Keratinocyte (primary cell): Measurements from ENCODE around the gene AFDN. TPM values are rescaled to one million over a fixed set of nuclear protein-coding genes. Genes with fewer than 3 reads are reported as not detected.

Experiments
- DNase-seq: peaks from one replicate; pipeline ENCODE4 v3.0.0-alpha.2; 2011; ENCODE audit warnings: low read depth, missing footprints, low spot score
- FAIRE-seq: peaks from 2 replicates; lab custom pipeline; 2011; peaks lifted over from hg19 to GRCh38; lab: Jason Lieb, UNC
- H2AFZ ChIP-seq: 2 replicates; pipeline ENCODE4 v1.6.0; 2012; ENCODE audit warnings: low read length, control low read depth, inconsistent platforms; ENCODE audit not compliant: control insufficient read depth
- H3K27ac ChIP-seq: 2 replicates; pipeline ENCODE4 v1.5.1; 2011; ENCODE audit warnings: low read length; ENCODE audit not compliant: control insufficient read depth, insufficient read depth
- H3K27me3 ChIP-seq: 3 replicates; pipeline ENCODE4 v1.6.0; 2011; ENCODE audit warnings: low read length; ENCODE audit not compliant: control insufficient read depth, insufficient read depth; ENCODE audit errors: extremely low read depth
- H3K36me3 ChIP-seq, 2 experiments: 2 replicates in 1 of 2; 3 replicates in 1 of 2; pipeline ENCODE4 v1.5.1; 2011; ENCODE audit warnings: low read length in 2 of 2, mild to moderate bottlenecking in 1 of 2; ENCODE audit not compliant: control insufficient read depth in 2 of 2, insufficient read depth in 2 of 2; ENCODE audit errors: extremely low read depth in 1 of 2
- H3K4me1 ChIP-seq: 3 replicates; pipeline ENCODE4 v1.5.1; 2011; ENCODE audit warnings: low read length; ENCODE audit not compliant: control insufficient read depth, insufficient read depth; ENCODE audit errors: extremely low read depth
- H3K4me2 ChIP-seq: 3 replicates; pipeline ENCODE4 v1.6.0; 2011; ENCODE audit warnings: low read depth, low read length; ENCODE audit not compliant: control insufficient read depth, insufficient read depth; ENCODE audit errors: extremely low read depth
- H3K4me3 ChIP-seq, 3 experiments: fragments of 200-600 bp in 1 of 3; sonication (generic) in 1 of 3; 2 replicates in 2 of 3; 3 replicates in 1 of 3; pipeline ENCODE4 v1.5.1; 2011 to 2016; ENCODE audit warnings: low read length in 3 of 3, mild to moderate bottlenecking in 3 of 3, control low read depth in 2 of 3, inconsistent platforms in 1 of 3, low read depth in 1 of 3, mixed read lengths in 1 of 3, mixed run types in 1 of 3, moderate library complexity in 1 of 3; ENCODE audit not compliant: control insufficient read depth in 2 of 3, insufficient read depth in 2 of 3; ENCODE audit errors: extremely low read depth in 1 of 3
- H3K79me2 ChIP-seq: 2 replicates; pipeline ENCODE4 v1.6.0; 2012; ENCODE audit warnings: low read length; ENCODE audit not compliant: control insufficient read depth, insufficient read depth
- H3K9ac ChIP-seq: 3 replicates; pipeline ENCODE4 v1.6.0; 2011; ENCODE audit warnings: low read length; ENCODE audit not compliant: control insufficient read depth, insufficient read depth; ENCODE audit errors: extremely low read depth
- H3K9me1 ChIP-seq: 3 replicates; pipeline ENCODE4 v1.6.0; 2011; ENCODE audit warnings: low read length; ENCODE audit not compliant: control insufficient read depth, insufficient read depth; ENCODE audit errors: extremely low read depth
- H3K9me3 ChIP-seq: 2 replicates; pipeline ENCODE4 v1.5.1; 2012; ENCODE audit warnings: low read depth, low read length; ENCODE audit not compliant: control insufficient read depth
- H4K20me1 ChIP-seq: 3 replicates; pipeline ENCODE4 v1.6.0; 2011; ENCODE audit warnings: low read length; ENCODE audit not compliant: control insufficient read depth, insufficient read depth; ENCODE audit errors: extremely low read depth
- CTCF ChIP-seq, 3 experiments: IDR thresholded peaks in 1 of 3; conservative IDR thresholded peaks in 1 of 3; optimal IDR thresholded peaks in 1 of 3; 2 replicates in 2 of 3; 3 replicates in 1 of 3; pipeline versions ENCODE3 to v1.5.1; 2011; ENCODE audit warnings: low read length in 3 of 3, mild to moderate bottlenecking in 3 of 3, moderate library complexity in 2 of 3, control low read depth in 1 of 3, inconsistent platforms in 1 of 3; ENCODE audit not compliant: insufficient read depth in 2 of 3; ENCODE audit errors: extremely low read depth in 1 of 3
- EZH2 ChIP-seq: IDR thresholded peaks from one replicate; pipeline ENCODE4 v1.6.1; 2012; ENCODE audit warnings: inconsistent platforms, mild to moderate bottlenecking, low read length, moderate library complexity
- dilution Hi-C: fragments of 300-500 bp; cut with MboI; formaldehyde crosslinking; loops from one replicate; pipeline ENCODE4 v1.7.0; 2020; ENCODE audit warnings: low sequenced_read_pairs; ENCODE audit not compliant: extremely low pct_ligation_motif_present
- polyA plus RNA-seq, 5 experiments: library from polyadenylated mRNA; depleted of rRNA in 3 of 5; stranded (reverse) in 3 of 5; stranded (forward) in 1 of 5; unstranded in 1 of 5; fragments of >200 nt; gene quantifications; 1 replicate in 1 of 5; 2 replicates in 3 of 5; 3 replicates in 1 of 5; pipeline versions ENCODE4 v1.2.1 to v1.2.3, GENCODE V29; 2011 to 2012; ENCODE audit warnings: missing spikeins in 2 of 5, low read depth in 1 of 5, low replicate concordance in 1 of 5

The AFDN gene
- polyA plus RNA-seq, 1 donor (not counting 4 experiments of a cell fraction or from before 2014, with no cell fraction given): 46.5 TPM

- DNase-seq (no peak), FAIRE-seq (no peak)
- H3K4me1 ChIP-seq: no peaks in the 10 kb centered on the region
- no peak overlapping the region for H3K27ac ChIP-seq
- peaks cover 5% of the 10 kb centered on the region for H3K9me3 ChIP-seq
- H3K9ac ChIP-seq: no peak overlapping the region
- no peak for TF ChIP-seq EZH2
- no peaks in the 10 kb centered on the region for H3K36me3 ChIP-seq
- dilution Hi-C loops: no loop called here
- H3K27me3 ChIP-seq: peaks cover 21% of the 10 kb centered on the region
- no peak overlapping the region for H3K4me2 ChIP-seq
- H3K79me2 ChIP-seq: no peaks in the 10 kb centered on the region
- H3K4me3 ChIP-seq: no peak overlapping the region
- no peaks in the 10 kb centered on the region for H4K20me1 ChIP-seq
- no peaks in the 10 kb centered on the region for H3K9me1 ChIP-seq
- no peak overlapping the region for H2AFZ ChIP-seq
Observed at GRCh38 chr6:167993831-167994230, 167.1 kb downstream of the AFDN start.

- Histone ChIP-seq H3K36me3 (no peaks in the 10 kb centered on the region), H3K79me2 (no peaks in the 10 kb centered on the region), H3K4me1 (no peaks in the 10 kb centered on the region), H3K9ac (no peak overlapping the region), H3K27me3 (peaks cover 30% of the 10 kb centered on the region), H4K20me1 (no peaks in the 10 kb centered on the region), H2AFZ (no peak overlapping the region), H3K9me3 (no peaks in the 10 kb centered on the region), H3K4me3 (no peak overlapping the region), H3K9me1 (no peaks in the 10 kb centered on the region), H3K4me2 (no peak overlapping the region), H3K27ac (no peak overlapping the region)
- dilution Hi-C loops: no loop called here
- no peak for DNase-seq
- TF ChIP-seq CTCF (optimal IDR thresholded peaks at IDR 0.05 in 1 of 3, IDR thresholded peaks at IDR 0.05 in 1 of 3, conservative IDR thresholded peaks at IDR 0.05 in 1 of 3; ENCODE audit: extremely low read depth in 1 of 3, insufficient read depth in 2 of 3, low read length in 3 of 3): no peak
- no peak for FAIRE-seq
Observed at GRCh38 chr6:167995302-167995701, 168.6 kb downstream of the AFDN start.

DNA sequence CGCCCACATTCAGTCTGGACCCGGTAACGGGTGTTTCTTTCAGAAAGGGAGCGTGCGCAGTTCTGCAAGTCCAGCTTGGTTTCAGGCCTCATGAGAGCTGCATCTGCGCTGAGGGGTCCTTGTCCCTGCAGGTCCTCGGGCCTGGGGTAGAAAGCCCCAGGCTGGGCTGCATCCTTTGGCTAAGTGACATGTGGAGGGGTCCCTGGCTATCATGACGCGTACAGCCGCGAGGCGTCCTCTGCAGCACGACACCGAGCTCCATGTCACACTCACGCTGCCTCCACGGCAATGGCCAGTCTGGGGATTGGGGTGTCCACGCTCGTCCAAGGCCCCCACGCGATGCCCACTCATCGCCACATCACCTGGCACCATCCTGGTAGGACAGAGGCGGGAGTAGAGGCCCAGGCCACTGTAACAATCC is 169.0 kb downstream of the AFDN start:
- Histone ChIP-seq H3K4me2 (no peak overlapping the region), H3K4me1 (no peaks in the 10 kb centered on the region), H3K4me3 (no peak overlapping the region), H3K36me3 (no peaks in the 10 kb centered on the region), H4K20me1 (no peaks in the 10 kb centered on the region), H3K79me2 (no peaks in the 10 kb centered on the region), H3K27ac (no peak overlapping the region), H3K9me3 (no peaks in the 10 kb centered on the region), H3K9ac (no peak overlapping the region), H2AFZ (no peak overlapping the region), H3K27me3 (peaks cover 30% of the 10 kb centered on the region), H3K9me1 (no peaks in the 10 kb centered on the region)
- DNase-seq: no peak
- no peak for FAIRE-seq
- no peak for TF ChIP-seq CTCF (optimal IDR thresholded peaks at IDR 0.05 in 1 of 3, IDR thresholded peaks at IDR 0.05 in 1 of 3, conservative IDR thresholded peaks at IDR 0.05 in 1 of 3; ENCODE audit: extremely low read depth in 1 of 3, insufficient read depth in 2 of 3, low read length in 3 of 3)
- TF ChIP-seq EZH2: no peak
- dilution Hi-C loops: no loop called here
